HG03280 (cell line): ENCODE data around the gene DGCR2.
"Not testable (repeated sequence)": the region's sequence is repeated elsewhere in the genome, so short reads cannot be mapped to it uniquely, and the experiment has no call there.

ENCODE experiments used
- ATAC-seq: cut with Tn5 transposase; IDR thresholded peaks from one replicate; pipeline ENCODE4 v1.9.1; 2021; ENCODE audit warnings: mild to moderate bottlenecking, moderate library complexity; ENCODE audit not compliant: unreplicated experiment

The DGCR2 gene

DNA sequence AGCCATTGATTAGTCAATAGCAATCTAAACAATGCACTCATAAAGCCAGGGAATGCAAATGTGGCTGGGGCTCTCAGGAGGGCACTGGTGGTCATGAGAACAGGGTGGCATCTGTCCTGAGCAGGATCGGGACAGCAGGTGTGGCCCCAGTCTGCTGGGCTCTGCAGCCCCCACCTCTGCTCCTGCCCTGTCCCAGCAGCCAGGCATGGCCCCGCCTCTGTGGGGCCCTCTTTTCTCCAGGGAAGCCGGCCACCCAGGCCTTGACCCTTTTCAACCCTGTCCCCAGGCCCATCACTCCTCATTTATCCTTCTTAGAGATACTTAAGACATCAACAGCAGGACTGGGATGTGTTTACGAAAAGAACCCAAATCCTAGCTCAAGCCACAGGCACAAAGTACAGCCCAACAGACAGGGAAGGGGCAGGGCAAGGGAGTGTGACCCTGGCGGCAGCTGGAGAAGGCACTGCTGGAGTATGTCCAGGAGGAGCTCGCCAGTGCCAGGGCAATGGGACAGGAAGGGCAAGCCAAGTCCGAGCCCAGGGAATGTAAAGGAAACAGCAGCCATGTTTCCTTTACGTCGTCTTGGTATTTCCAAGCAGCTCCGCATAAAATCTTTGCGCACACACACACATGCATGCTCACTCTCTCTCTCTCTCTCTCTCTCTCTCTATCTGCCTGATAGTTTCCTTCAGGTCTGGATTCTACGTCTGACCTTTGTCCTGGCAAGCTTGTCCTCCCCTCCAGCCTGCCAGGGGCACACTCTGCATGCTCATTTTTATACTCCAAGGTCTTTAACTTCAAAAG is 59.9 kb downstream of the DGCR2 start:
- ATAC-seq, result no peak

DNA sequence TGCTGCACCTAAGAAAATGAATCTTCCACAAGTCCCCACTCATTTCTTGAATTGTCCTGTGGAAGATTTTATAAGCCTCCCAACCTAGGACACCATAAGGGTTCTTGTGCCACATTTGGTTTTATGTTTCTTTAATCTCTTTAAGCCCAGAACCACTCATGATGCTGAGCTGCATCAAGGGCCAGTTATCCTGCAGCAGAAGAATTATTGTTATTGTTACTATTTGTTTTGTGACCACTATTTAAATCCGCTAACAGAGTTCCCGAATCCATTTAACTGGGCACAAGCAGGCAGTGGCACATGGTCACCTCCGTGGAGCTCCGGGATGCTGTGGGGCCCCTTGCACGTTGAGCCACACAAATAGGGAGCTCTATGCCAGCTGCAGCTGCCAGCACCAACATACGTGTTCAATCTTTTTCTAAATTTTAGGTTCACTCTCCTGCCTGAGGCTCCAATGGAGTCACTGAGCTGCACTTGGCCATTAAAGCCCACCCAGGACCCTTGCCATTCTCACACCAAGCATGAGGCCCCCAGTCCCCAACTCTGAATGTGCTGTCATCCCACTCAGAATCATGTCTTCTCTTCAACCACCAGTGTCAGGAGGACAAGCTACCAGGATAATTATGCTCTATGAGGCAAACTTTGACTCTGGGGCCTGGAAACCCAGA is 60.6 kb downstream of the DGCR2 start:
- no peak for ATAC-seq

DNA sequence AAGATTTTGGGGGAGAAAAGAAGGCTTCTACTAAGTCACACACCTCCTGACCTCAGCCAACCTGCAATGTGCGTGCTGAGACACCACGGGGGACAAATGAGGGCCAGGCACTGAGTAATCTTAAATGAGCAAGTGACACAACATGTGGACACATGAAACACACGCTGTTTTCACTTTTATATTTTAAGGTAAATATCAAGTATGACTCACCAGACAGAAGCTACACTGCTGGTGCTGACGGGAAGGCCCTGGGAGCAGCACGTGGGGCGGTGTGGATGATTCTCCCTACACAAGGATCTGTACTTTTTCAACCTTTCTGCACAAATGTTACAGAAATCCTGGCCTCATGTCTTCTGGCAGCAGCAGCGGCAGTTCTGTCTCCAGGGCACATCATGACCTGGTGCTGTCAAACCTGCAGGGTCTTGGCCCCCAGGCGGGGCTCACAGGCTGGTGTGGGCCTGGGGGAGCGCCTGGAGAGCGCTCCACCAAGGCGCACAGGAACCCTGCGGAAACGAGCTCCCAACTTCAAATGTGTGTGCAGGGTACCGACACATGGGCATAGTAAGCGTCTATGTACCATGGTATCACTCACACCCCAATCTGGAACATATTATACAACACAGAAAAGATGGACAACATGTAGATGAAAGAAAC is 61.7 kb downstream of the DGCR2 start:
- no peak for ATAC-seq

DNA sequence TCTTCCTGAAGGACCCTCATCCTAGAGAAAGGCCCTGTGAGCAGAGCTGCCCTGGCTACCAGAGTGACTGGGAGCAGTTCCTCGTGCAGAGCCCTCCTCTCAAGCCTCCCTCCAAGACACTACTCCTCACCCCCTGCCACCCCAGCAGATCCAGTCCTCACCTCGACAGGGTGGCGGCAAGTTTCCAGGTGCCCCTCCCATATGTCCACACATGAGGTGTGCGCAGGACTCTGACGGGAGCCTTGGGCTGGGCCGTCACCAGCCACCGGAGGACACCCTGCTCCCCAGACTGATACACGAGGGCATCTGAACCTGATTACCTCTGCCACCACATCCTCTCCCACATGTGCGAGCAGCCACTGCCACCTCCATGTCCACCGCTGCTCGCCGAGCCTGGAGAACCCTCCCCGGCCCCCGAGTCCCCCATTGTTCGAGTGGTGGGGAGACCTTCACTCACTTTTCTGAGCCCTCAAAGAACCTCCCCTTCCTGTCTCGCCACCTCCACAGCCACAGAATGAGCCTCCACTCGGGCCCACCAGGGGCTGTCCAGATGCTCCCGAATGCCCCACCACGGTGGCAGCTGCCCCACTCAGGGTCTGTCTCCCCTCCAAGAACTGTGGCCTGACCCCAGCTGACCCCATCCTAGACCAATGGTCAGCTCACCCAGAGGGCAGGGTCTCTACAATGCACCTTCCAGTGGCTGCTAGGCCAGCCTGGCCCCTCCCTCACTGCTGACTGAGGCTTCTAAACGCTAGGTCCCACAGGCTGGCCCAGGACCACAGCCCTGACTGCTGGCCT is 62.5 kb downstream of the DGCR2 start:
- ATAC-seq, result no peak

DNA sequence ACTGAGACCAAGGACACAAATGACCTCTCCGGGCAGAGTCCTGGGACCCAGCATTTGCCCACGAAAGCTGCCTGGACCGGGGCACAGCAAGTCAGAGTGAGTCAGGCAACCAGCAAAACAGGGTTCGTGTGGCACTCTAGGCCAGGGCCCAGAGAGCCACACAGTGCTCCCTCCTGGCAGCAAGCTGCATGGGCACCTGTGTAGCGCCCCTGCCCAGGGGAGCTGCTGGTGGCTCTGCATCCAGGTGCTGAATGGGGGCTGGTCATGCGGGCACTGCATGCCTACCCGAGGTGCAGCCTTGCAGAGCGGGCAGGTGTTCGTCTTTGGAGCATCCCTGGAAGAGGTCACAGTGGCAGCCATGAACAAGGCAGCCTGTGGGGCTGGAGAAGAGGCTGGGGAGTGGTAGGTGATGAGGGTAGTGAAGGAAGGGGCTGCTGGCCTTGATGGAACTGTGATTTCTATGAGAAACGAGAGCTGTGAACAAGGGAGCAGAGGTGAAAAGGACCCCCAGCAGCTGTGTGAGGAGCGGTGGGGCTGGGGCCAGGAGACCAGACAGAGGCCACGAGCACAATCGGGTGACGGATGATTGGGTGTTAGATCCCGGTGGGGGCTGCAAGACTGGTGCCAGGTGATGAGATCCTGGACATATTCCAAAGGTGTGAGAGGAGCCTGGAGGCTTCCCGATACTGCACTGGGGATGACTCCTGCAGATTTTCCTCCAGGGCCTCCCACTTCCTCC is 63.3 kb downstream of the DGCR2 start:
- ATAC-seq, result no peak

DNA sequence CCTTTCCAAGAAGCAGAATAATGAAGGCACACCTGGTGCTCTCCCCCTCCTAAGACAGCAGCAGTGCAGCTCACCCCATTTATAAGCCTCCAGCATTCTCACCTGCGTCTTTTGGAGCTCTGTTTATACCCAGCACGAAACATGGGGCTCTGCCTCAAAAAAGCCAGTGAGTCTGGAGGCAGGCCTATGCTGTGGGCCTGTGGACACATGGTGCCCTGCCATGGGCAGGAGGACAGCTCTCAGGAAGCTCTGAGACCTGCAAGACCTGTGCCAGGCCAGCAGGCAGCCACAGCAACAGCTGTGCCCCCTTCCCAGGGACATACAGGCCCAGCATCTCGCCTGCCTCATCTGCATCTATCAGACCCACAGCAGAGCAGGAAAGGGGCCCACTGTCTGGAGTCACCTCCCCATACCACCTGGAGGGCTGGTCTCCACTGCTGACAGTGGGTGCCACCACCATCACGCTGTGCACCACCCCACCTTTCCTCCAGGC is 64.2 kb downstream of the DGCR2 start:
- no peak for ATAC-seq

DNA sequence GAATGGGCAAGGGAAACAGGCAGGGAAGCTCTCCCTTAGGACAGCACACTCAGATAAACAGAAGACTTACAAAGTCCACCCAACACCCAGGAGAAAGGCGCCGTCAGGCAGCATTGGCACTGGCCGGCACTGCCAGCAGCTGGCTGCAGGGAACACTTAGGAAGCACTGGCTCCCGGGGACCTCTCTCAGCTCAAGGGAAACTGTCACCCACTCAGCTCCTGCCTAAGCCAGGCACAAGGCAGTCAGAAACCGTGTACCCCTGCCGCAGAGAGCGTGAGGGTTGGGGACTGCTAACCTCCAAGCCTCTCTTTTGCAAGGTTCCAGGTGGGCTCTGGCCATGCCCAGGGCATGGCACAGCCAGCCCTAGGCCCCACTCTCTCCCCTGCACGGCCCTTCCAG is 64.7 kb downstream of the DGCR2 start:
- ATAC-seq, result no peak

DNA sequence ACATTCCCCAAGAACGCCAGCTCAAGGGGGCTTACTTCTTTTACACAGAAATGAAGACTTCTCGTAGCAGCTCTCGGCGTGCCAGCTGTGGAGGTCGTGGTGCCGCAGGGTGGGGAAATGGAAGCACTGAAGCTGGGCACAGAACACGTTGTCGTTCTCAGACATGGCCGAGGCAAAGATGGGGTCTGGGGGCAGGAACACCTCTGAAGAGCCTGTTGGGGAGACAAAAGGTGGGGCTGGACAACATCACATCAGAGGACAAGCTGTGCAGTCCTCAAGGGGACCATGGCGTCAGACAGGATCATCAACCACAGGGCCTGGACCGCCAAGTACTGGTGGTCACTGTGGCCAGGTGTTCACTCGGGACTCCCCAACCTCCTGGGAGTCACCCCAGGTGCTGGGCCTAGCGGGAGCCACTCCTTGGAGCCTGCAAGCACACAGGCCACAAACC is 65.2 kb downstream of the DGCR2 start:
- no peak for ATAC-seq

DNA sequence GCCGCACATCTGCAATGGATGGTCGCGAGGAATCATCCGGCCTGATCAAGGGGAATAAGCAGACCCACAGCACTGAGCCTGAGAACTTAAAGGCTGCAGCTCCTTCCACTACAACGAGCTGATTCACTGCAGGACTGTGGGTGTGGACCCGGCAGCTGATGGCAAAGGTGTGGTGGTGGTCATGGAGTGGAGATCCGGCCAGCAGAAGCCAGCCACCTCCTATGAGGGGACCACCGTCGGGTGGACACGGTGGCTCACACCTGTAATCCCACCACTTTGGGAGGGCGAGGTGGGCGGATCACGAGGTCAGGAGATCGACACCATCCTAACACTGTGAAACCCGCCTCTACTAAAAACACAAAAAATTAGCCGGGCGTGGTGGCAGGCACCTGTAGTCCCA is 66.4 kb downstream of the DGCR2 start:
- no peak for ATAC-seq

DNA sequence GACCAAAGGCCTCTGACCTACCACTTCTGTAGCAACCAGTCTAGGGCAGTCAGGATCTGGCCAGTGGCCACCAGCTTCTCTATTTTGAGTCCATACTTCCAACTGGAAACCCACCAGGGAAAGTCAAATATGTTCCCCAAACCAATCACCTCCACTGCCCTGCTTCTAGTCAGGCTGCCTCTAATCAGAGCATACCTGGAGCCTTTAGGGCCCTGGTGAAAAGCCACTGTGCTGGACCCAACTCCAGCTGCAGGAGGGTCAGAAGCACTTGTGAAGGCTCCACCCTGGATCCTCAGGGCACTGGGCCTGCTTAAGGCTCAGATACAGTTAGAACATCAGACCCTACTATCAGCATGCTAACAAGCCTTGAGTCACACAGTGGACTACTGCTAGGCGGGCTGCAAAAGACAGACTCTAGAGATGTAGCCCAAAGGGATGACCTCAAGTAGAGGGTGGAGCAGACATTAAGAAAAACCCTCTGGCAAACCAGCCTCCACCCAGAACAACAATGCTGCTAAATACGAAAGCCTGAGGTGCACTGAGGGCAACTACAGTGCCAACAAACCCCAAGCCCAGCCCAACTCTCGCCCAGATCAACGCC is 69.2 kb downstream of the DGCR2 start:
- ATAC-seq, result no peak

DNA sequence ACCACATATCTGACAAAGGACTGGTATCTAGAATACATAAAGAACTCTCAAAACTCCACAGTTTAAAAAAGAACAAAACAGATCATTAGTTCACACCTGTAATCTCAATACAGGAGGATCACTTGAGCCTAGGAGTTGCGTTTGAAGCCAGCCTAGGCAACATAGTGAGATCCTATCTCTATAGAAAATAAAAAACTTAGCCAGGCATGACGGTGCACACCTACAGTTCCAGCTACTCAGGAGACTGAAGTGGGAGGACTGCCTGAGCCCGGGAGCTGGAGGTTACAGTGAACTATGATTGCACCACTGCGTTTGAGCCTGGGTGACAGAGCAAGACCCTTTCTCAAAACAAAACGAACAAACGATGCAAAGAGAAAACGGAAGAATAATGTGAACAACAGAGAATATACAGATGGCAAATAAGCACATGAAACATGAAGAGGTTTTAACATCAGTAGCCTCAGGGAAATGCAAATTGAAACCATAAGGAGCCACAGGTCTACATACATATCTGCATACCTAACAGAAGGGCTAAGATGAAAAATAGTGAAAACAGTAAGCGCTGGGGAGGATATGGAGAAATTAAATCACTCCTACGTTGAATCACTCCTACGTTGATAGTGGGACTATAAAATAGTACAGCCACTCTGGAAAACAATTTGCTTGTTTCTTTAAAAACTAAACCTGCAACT is 70.7 kb downstream of the DGCR2 start:
- ATAC-seq, result no peak

DNA sequence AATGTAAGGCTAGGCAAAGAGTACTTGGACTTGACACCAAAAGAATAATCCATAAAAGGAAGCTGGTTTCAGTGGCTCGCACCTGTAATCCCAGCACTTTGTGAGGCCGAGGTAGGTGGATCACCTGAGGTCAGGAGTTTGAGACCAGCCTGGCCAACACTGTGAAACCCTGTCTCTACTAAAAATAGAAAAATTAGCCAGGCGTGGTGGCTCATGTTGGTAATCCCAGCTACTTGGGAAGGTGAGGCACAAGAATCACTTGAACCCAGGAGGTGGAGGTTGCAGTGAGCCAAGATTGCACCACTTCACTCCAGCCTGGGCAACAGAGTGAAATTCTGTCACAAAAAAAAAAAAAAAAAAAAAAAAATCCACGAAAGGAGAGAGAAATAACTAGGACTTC is 71.4 kb downstream of the DGCR2 start:
- ATAC-seq, result not testable (repeated sequence)

DNA sequence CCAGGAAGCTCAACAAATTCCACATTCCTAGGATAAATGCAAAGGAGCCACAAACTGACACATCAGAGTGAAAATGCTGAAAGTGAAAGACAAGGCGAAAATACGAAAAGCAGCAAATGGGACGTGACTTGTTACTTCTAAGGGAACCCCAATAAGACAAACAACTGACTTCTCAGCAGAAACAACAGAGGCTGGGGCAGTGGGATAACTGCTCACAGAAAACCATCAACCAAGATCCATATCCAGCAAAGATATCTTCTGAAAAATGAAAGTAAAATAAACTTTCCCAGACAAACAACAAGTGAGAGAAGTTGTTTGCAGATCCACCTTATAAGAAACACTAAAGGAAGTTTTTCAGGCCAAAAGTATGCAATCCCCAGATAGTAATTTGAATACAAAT is 72.1 kb downstream of the DGCR2 start:
- no peak for ATAC-seq

DNA sequence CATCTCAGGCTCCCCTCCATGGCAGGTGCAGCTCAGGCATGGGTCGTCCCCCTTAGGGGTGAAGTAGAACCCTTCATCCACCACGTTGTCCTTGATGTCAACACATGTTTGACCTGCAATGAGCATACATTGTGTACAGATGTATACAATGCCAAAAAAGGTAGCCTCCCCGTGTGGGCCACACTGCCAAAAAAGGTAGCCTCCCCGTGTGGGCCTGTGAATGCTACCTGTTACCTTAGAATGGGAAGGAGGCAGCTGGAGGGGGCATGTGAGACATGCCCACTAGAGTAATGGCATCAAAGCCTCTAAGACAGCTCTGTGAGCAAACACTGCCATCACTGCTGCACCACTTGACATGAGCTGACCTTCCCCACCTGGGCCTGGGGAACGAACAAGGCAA is 73.7 kb downstream of the DGCR2 start:
- ATAC-seq, result no peak

DNA sequence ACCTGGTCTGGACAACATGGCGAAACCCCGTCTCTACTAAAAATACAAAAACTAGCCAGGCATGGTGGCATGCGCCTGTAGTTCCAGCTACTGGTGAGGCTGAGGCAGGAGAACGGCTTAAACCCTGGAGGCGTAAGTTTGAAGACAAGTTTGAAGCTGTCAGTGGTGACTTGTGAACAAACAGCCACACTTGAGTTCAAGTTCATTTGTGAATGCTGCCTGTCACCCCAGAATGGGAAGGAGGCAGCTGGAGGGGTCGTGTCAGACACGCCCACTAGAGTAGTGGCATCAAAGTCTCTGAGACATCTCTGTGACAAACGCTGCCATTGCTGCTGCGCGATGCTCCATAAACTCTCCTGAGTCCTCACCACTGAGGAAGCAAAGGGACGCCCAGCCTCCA is 74.2 kb downstream of the DGCR2 start:
- no peak for ATAC-seq

DNA sequence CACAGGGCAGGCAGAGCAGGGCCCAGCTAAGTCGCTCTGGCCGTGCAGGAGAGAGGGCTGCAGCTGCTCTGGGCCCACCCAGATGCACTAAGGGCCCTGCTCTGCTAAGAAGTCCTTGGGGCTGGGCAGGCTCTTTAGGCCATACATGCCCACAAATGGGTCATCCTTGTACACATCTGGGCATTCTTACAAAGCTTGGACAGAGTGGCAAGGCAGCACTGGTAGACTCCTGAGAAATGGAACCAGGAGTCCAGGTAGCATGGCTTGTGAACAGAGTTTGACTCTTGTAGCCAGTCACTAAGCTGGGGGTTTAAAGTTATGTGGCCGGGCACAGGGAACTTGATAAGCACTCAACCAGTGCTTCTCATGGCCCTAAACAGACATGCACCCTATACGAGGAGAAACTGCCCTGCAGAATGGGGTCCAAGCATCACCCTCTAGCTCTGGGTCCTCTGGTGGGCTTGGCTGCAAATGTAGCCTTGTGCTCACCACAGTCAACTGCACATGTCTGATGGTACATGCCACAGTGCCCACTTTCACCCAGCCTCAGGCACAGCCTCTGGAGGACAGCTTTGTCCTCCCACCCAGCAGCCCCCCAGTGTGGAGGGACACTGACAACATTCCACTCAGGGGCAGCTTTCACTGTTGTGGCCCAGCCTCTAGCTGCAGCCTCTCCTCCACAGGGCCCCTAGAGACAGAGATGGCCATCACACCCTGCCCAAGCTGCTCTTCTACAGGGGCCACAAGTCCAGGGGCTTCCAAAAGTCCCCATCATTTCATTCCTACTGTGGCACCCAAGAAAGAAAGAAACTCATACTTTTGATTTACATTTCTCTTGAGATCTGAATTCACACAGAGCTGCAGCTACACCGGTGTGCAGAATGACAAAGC is 75.2 kb downstream of the DGCR2 start:
- no peak for ATAC-seq

DNA sequence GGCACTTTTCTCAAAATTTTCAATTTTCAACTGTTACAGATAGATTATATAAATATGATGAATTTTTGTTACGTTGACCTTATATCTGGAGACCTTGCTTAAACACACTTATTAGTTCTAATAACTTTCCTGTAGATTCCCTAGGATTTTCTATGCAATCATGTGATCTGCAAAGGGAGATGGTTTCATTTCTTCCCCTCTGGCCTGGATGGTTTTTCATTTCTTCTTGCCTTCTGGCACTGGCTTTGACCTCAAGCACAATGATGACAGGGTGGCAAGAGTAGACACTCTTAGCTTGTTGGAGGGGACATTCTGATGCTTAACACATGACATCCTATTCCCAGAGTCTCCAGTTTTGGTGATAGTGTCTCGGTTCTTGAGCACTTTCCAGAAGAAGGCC is 75.9 kb downstream of the DGCR2 start:
- ATAC-seq, result no peak

DNA sequence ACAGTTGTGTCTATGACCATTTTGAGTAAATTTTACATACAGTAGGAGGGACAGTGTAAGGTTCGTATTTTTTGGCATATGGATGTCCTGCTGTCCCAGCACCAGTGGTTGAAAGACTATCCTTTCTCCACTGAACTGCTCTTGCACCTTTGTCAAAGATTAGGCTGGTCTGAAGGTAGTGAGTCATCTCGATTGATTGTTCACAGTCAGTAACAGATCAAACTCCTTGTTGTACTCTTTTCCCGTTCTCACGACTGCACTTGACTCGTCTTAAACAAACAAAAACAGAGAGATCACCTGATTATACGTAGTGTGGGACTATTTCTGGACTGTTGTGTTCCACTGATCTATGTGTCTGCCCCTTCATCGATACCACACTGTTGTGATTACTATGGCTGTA is 77.1 kb downstream of the DGCR2 start:
- ATAC-seq, result no peak
